Astrocyte of the cerebellum (primary cell): ENCODE measurements around the gene DNAAF8.
A peak's percentile ranks its signal among the peaks of the same experiment; 100 is the strongest.

ENCODE experiments used
- DNase-seq: peaks from one replicate; pipeline ENCODE4 v3.0.0-alpha.2; 2011; ENCODE audit warnings: low read depth
- H3K4me3 ChIP-seq: 2 replicates; pipeline ENCODE4 v1.5.1; 2011; ENCODE audit warnings: mild to moderate bottlenecking, low read depth, low read length, moderate library complexity
- in situ Hi-C: cut with HindIII; loops from 2 replicates; pipeline ENCODE4 v1.10.0; 2017; ENCODE audit warnings: low sequenced_read_pairs
- TF ChIP-seq, protein P1 (sequence below): IDR thresholded peaks from 2 replicates; pipeline ENCODE4 v1.5.1; 2012; ENCODE audit warnings: low read length, low read depth, moderate library complexity, mild to moderate bottlenecking; ENCODE audit errors: missing control alignments

The DNAAF8 gene

DNA sequence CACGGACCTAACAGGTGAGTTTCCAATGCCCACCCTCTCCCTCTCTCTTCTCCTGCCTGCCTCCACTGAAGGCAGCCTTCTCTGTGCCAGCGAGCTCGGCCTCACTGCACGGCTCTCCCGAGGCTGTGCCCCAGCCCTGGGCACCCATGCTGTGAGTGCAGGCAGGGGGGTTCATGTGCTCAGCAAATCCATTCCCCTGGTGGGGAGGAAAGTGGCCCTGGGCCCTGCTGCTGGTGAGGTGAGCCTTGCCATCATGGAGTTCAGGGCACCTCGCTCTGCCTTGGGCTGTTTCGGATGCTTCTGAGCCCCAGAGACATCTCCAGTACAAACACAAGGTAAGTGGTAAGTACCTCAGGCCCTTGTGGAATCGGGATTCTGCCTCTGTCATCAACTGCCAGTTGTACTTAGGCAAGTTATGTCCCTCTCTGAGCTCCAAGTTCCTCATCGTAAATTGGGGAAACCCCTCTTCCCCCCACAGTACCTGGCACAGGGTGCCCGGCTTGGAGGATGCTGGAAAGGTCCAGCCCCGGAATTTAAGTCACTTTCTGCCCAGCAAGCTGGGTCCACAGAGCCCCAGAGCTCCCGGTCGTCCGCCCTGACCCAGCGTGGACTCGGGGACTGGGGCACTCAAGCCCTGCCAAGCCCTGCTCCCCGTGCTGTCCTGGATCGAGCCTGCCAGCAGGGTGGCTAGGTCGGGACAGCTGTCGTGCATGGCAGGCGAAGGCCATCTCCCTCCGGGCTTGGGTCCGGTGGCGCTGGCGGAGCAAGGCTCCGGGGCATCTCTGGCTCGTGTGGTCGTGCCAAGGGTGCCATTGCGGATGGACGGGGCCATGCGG is 41.7 kb upstream of the DNAAF8 start:
- no peak for DNase-seq
- peak overlapping the region; percentile 83 for H3K4me3 ChIP-seq
- in situ Hi-C loops: no loop called here
- TF ChIP-seq, protein P1, sequence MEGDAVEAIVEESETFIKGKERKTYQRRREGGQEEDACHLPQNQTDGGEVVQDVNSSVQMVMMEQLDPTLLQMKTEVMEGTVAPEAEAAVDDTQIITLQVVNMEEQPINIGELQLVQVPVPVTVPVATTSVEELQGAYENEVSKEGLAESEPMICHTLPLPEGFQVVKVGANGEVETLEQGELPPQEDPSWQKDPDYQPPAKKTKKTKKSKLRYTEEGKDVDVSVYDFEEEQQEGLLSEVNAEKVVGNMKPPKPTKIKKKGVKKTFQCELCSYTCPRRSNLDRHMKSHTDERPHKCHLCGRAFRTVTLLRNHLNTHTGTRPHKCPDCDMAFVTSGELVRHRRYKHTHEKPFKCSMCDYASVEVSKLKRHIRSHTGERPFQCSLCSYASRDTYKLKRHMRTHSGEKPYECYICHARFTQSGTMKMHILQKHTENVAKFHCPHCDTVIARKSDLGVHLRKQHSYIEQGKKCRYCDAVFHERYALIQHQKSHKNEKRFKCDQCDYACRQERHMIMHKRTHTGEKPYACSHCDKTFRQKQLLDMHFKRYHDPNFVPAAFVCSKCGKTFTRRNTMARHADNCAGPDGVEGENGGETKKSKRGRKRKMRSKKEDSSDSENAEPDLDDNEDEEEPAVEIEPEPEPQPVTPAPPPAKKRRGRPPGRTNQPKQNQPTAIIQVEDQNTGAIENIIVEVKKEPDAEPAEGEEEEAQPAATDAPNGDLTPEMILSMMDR: no peak

DNA sequence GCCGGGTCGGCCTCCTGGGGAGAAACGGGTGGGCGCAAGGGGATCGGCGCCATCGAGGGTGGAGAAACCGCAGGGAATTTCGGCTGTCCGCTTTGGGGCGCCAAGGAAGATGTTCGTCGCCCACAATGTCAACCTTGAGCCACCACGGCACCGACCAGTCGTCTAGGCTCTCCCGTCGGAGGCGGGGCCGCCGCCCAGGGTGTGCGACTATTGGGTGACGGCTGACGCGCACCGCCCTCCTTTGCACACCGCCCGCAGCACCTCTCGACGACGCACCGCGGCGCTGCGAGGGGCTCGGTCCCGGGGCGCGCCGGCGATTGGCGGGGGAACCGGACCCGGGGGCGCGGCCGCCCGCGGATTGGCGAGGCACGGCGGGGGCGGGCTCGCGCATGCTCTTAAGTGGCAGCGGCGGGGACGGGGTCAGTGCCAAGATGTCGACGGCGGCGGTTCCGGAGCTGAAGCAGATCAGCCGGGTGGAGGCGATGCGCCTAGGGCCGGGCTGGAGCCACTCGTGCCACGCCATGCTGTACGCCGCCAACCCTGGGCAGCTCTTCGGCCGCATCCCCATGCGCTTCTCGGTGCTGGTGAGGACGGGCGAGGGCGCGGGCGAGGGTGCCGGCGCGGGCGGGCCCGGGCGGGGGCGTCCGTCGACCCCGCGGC is 40.9 kb upstream of the DNAAF8 start, which contains the start of gene NUDT16L1:
TSS of gene NUDT16L1 (plus strand) at position 267 of the 660 bp plus-strand sequence. CDS start at position 432, 165 bp downstream.
- DNase-seq: peak; percentile 77
- peak within 1 kb of the TSS; percentile 83 for H3K4me3 ChIP-seq
- in situ Hi-C loops: no loop called here
- TF ChIP-seq, protein P1: no peak

DNA sequence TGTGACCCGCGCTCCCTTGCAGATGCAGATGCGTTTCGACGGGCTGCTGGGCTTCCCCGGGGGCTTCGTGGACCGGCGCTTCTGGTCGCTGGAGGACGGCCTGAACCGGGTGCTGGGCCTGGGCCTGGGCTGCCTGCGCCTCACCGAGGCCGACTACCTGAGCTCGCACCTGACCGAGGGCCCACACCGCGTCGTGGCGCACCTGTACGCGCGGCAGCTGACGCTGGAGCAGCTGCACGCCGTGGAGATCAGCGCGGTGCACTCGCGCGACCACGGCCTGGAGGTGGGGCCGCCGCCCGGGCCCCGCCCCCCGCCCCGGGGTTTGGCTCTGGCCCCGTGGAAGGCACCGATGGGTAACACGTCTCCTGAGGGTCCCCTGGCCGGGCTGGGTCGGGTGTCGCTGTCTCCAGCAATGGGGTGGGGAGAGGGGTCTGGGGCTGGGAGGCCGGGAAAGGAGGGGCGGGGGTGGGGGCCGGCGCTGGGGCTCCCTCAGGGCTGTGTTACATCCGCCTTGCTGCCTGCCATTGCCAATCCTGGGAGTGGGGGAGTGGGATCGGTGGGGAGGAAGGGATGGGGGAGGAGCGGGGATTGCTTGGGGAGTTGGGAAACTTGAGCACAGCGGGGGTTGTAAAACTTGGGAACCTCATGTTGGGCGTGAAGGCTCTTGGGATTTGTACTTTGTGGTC is 40.2 kb upstream of the DNAAF8 start:
- in situ Hi-C loops: no loop called here
- DNase-seq: no peak
- H3K4me3 ChIP-seq: peak overlapping the region; percentile 83
- TF ChIP-seq, protein P1: no peak

DNA sequence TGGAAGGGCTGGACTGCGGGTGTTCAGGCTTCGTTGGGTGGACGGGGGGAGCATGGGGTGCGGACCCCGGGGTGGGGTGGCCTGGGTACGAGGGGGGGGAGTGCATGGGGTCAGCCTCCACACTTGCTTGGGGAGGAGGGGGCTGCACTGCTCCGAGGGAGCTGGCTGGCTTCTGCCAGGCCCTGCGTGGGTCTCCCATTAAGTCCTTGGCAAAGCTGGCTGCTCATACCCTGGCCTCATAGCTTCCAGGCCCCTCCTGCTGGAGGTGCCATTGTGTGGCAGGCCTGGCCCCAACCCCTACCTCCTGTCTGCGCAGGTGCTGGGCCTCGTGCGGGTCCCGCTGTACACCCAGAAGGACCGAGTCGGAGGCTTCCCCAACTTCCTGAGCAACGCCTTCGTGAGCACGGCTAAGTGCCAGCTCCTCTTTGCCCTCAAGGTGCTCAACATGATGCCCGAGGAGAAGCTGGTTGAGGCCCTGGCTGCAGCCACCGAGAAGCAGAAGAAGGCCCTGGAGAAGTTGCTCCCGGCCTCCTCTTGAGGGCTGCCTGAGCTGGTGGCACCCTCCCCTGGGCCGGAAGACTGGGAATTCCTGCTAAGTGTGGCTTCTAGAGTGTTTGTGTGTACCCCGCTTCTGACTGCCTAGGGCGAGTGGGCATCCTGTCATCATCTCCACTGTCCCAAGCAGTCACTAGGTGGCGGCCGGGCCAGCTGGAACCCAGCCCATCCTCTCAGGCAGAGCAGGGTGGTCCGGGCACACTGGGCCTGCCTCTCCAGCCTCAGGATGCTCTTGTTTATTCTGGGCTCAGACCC is 39.5 kb upstream of the DNAAF8 start:
- no peak for DNase-seq
- TF ChIP-seq, protein P1: no peak
- in situ Hi-C loops: no loop called here
- H3K4me3 ChIP-seq: peak overlapping the region; percentile 83

DNA sequence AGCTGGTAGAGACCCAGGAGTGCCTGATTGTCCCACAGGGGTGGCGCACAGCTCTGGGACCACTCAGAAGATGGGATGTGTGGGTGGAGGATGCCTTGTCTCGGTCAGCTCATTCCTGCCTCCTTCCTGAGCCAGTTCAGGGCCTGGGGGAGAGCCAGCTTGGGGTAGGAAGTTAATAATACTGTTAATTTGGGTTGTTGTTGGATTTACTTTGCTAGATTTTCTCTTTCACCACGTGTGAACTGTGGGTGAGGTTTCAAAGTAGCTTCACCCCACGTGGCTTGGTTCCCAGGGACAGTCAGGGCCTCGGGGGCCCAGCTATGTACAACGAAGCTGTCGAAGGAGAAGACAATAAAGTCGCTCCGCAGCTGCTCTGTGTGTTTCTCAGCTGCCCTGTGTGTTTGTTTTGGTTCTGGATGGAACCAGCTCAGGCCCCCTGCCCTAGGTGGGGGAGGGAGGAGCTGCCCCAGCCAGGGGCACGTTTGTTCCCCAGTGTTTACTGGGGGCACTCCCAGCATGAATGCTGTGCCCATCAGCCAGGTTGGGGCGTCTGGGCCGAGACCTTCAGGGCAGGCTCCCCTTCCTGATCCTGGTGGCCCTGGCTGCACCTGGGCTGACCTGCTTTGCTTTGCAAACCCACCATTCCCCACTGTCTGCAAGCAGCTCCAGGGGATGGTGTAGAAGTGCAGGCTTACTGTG is 38.7 kb upstream of the DNAAF8 start:
- DNase-seq: no peak
- in situ Hi-C loops: no loop called here
- TF ChIP-seq, protein P1: no peak
- no peak overlapping the region for H3K4me3 ChIP-seq
